K562 treated with DMSO at 1 percent for 12 hours (cell line): ENCODE results near the gene BRD3. TPM values are rescaled to one million over a fixed set of nuclear protein-coding genes. Genes with fewer than 3 reads are reported as not detected.

Source experiments
- total RNA-seq: library from RNA; unstranded; fragments of 300-600 nt; gene quantifications from 2 replicates; pipeline ENCODE4 v1.2.3, GENCODE V29; 2022; ENCODE audit not compliant: insufficient read depth

BRD3 gene
- 9.1 and 22.9 TPM in 2 replicates for total RNA-seq

DNA sequence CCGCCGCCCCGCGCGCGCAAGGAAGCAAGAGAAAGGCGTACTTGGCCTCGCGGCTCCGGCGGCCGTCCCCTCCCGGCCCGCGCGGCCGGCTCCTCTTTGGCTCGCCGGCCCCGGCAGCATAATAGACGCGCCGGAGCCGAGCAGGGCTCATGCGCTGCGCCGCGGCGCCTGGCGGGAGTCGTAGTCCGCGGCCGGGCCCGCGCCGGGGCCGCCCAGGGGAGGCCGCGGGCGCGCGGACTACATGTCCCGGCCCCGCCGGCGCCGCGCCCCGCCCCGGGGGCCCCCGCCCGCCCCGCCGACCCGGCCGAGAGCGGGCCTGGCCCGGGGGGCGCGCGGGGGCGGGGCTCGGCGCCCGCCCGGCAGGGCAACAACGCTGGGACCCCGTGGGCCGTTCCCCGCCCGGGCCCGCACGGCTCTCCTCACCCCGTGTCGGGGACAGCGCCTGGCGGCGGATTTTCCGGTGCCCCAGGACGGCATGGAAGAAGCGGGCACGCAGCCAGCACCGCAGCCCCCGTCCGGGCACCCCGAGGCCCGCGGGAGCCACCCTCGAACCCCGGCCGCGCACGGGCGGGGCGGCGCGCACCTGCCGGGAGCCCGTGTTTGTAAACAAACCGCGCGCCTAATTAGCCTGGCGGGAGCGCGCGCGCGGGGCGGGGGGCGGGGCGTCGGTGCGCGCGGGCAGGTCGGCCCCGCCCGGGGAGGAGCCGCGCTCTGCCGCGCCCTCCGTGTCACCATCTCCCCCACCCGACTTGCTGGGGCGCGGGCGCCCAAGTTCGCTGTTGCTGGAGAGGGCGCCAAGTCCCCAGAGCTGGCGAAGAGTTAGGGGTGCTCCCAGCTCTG, at the start of gene BRD3:
Gene BRD3 (minus strand): TSS at position 123 of the 840 bp plus-strand sequence. CDS start 14,549 bp downstream, outside the sequence.

GRCh38 chr9:134024828-134025605, 42.8 kb downstream of the BRD3 start, which contains the start of gene BRD3OS:
BRD3OS (plus strand) TSS chr9:134025481; CDS start chr9:134026748, 1,267 bp downstream.

DNA sequence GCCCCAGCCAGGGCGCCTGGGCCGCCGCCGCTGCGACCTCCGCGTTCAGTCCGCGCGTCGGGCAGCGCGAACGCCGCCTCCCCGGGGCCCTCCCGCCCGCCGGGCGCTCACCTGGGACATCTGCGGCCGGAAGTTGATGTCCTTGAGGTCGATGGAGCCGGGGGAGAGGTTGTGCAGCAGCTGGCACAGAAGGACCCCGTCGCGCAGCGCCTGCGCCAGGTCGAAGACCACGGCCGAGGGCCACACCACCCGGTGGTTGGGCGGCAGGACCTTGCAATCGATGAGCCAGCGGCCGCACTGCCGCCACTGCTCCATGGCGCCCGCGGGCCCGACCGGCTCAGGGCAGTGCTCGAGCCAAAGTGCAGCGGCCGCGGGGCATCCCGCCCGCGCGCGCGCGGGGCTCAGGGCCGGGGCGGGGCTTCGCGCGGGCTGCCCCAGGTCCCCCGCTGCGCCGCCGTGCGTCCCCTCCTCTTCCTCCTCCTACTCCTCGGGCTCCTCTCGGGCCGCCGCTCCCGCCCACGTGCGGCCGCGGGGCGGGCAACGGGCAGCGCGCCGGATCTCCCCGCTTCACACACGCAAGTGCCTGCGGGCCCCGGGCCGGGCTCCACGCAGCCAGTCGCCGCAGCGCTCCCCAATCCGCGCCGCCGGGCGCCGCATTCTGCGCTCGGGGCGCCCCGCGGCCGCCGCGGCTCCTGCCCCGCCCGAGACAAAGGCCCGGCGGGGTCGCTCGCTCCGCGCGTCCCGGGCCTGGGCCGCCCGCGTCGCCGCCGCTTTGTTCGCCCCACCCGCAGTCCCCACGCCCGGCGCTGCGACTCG, 75.7 kb downstream of the BRD3 start, which contains the start of gene VAV2:
Gene VAV2 (minus strand): TSS at position 361 of the 816 bp plus-strand sequence. CDS start 46 bp downstream, at position 315.

Other genes with a start within 250 kb of the BRD3 start
- gene VAV2, start 75.7 kb downstream of the BRD3 start, total RNA-seq, result 0.28 TPM in 1 of 2 replicates, not detected in the other
- 3.7 and 9.3 TPM in 2 replicates for gene BRD3OS, start 42.5 kb downstream of the BRD3 start, total RNA-seq
- 22.9 and 41.2 TPM in 2 replicates for gene WDR5, start 68.1 kb upstream of the BRD3 start, total RNA-seq
- gene RNU6ATAC, start 96.5 kb upstream of the BRD3 start, total RNA-seq, result not detected in 2 replicates